T-helper 2 cell treated with Interferon-gamma antibody and Interleukin-4, amounts not matched to agents 5 μg/mL and 100 μg/mL, for 36 hours (primary cell): ENCODE results near the gene NUDCD3.
"Not testable (repeated sequence)": the region's sequence is repeated elsewhere in the genome, so short reads cannot be mapped to it uniquely, and the experiment has no call there.

Experiments
- DNase-seq: peaks from one replicate; pipeline ENCODE4 v3.0.0; 2021; ENCODE audit warnings: low spot score
- H3K27ac Mint-ChIP-seq: one replicate; pipeline ENCODE4 v1.8.0; 2021; ENCODE audit warnings: mild to moderate bottlenecking, mixed read lengths
- H3K27me3 Mint-ChIP-seq: one replicate; pipeline ENCODE4 v1.8.0; 2021; ENCODE audit warnings: low read depth, mixed read lengths
- H3K36me3 Mint-ChIP-seq: one replicate; pipeline ENCODE4 v1.8.0; 2021; ENCODE audit warnings: low read depth, mixed read lengths
- H3K4me1 Mint-ChIP-seq: one replicate; pipeline ENCODE4 v1.8.0; 2021; ENCODE audit warnings: low read depth, mixed read lengths
- H3K4me3 Mint-ChIP-seq: one replicate; pipeline ENCODE4 v1.8.0; 2022; ENCODE audit warnings: mild to moderate bottlenecking, moderate library complexity, mixed read lengths
- H3K9me3 Mint-ChIP-seq: one replicate; pipeline ENCODE4 v1.8.0; 2021; ENCODE audit warnings: mixed read lengths

The NUDCD3 gene

GRCh38 chr7:44438816-44439215, 51.6 kb downstream of the NUDCD3 start:
- DNase-seq = no peak
- Mint-ChIP-seq H3K27ac (no peak overlapping the region), H3K27me3 (no peaks in the 10 kb centered on the region), H3K36me3 (peaks cover 17% of the 10 kb centered on the region), H3K4me1 (peaks cover 26% of the 10 kb centered on the region), H3K9me3 (no peaks in the 10 kb centered on the region), H3K4me3 (no peak overlapping the region)

DNA sequence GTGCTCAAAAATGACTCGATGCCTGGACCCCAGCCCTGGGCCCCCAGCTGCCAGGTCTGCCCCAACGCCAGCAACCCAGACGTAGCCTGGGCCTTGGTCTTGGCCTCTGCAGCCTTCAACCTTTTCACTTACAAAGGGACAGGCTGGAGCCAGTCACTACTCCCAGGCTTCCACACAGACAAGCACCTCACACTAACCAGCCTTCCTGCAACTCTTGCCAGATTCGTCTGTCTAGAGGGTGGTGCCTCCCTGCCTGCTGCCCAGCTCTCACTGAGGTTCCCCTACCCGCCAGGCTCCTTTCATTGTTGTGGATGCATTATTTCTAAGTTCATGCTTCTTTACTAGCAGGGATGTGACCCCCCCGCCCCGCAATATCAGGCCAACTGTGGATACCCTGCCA, 56.3 kb downstream of the NUDCD3 start:
- Mint-ChIP-seq H3K27ac (no peak overlapping the region), H3K4me3 (no peak overlapping the region), H3K9me3 (no peaks in the 10 kb centered on the region), H3K36me3 (peaks cover 17% of the 10 kb centered on the region), H3K4me1 (peaks cover 26% of the 10 kb centered on the region), H3K27me3 (no peaks in the 10 kb centered on the region)
- DNase-seq = no peak

DNA sequence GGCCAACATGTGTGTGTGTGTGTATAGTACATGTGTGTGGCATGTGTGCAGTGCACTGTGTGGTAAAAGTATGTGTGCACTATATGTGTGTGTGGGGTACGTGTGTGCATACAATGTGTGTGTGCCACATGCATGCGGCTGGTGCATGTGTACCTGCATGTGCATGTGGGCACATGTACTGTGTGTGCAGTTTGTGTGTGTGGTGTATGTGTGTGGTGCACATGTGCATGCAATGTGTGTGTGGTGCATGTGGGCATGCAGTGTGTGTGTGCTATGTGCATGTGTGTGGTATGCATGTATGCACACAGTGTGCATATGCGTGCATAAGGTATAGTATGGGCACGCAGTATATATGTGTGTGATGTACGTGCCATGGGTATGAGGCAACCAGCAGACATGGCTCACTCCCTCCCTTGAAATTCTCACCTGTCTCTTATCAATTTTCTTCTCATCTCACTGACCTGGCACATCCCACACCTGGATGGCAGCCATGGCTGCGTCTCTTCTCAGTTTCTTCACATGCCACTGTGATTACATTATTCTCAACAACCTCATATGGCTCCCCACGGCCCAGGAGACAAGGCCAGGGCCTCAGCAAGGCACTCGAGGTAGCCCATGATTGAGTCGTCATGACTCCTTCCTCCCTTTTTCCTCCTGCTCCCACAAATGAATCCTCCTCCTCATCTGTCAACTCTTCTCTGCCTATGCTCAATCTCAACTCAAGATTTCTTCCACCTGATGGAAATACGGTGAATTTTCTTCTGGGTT, 57.0 kb downstream of the NUDCD3 start:
- Mint-ChIP-seq H3K27me3 (no peaks in the 10 kb centered on the region), H3K9me3 (no peaks in the 10 kb centered on the region), H3K36me3 (peaks cover 14% of the 10 kb centered on the region), H3K4me3 (no peak overlapping the region), H3K4me1 (peaks cover 27% of the 10 kb centered on the region), H3K27ac (no peak overlapping the region)
- DNase-seq = no peak

DNA sequence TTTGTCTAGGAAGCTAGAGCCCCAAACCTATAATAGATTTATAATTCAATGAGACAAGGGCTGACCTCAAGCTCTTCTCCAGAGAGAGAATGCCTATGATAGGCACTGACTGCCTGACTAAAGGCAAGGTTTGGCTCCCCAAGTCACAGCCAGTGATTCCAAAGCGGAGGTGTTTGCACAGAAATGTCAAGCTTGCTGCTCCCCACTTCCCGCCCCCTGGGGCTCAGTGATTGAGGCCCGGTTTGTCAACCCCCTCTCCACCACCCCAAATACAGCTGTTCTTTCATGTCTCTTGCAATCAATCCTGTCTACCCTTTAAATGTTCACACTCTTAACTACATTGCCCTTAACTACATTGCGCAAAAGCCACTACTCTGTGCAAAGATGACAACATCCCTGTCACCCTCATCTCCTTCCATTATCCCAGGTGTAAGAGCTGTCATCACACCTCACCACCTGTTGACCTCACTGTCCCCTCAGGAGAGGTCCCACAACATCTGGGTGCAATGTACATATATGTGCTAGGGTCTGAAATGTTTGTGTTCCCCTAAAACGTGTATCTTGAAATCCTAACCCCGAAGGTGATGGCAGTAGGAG, 58.0 kb downstream of the NUDCD3 start:
- Mint-ChIP-seq H3K27me3 (no peaks in the 10 kb centered on the region), H3K9me3 (no peaks in the 10 kb centered on the region), H3K27ac (no peak overlapping the region), H3K4me1 (peaks cover 27% of the 10 kb centered on the region), H3K4me3 (no peak overlapping the region), H3K36me3 (peaks cover 13% of the 10 kb centered on the region)
- DNase-seq = no peak

GRCh38 chr7:44431091-44431608, 59.3 kb downstream of the NUDCD3 start:
- peaks cover 20% of the 10 kb centered on the region for H3K4me1 Mint-ChIP-seq
- DNase-seq = no peak
- H3K36me3 Mint-ChIP-seq = peaks cover 18% of the 10 kb centered on the region
- no peak overlapping the region for H3K4me3 Mint-ChIP-seq
- no peaks in the 10 kb centered on the region for H3K27me3 Mint-ChIP-seq
- H3K27ac Mint-ChIP-seq = no peak overlapping the region
- H3K9me3 Mint-ChIP-seq = no peaks in the 10 kb centered on the region

DNA sequence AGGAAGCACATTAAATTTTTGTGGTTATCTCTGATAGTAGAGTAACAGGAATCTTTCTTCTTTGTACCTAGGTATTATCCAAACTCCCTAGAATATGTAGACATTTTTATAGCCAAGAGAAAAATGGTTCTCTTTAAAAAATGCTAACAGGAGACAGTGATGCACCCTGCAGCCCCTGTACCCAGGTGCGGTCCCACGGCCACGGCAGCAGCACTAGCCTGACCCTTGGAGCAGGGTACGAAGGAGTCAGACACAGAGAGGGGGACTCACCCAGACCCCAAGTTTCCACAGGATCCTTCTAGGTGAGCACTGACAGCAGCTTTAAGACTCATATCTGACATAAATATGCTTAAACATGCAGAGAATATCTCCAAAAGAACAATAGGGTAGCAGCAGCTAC, 60.4 kb downstream of the NUDCD3 start:
- Mint-ChIP-seq H3K36me3 (peaks cover 27% of the 10 kb centered on the region), H3K27me3 (no peaks in the 10 kb centered on the region), H3K4me1 (peaks cover 13% of the 10 kb centered on the region), H3K27ac (peak overlapping the region; percentile 29), H3K9me3 (no peaks in the 10 kb centered on the region), H3K4me3 (no peak overlapping the region)
- no peak for DNase-seq

GRCh38 chr7:44424762-44425161, 65.7 kb downstream of the NUDCD3 start:
- not testable (repeated sequence) for H3K27me3 Mint-ChIP-seq, DNase-seq, H3K9me3 Mint-ChIP-seq, H3K27ac Mint-ChIP-seq, H3K4me1 Mint-ChIP-seq, H3K4me3 Mint-ChIP-seq
- H3K36me3 Mint-ChIP-seq = peaks cover 54% of the 10 kb centered on the region

DNA sequence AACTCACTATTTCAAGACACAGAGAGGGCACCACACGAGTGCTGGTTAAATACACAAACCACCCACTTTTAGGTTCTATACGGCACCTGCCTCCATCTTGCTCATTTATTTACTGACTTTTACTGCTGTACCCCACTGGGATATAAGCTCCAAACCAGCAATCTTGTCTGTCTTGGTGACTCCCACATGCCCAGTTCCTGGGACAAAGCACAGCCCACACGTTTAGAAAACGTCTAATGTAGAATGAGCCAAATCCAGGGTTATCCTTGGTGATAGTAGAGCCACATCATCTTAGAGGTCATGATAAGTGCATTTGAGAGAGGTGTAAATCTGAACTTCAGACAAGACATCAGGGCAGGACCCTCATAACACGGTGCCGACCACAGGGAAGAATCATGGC, 73.5 kb downstream of the NUDCD3 start:
- Mint-ChIP-seq H3K36me3 (peaks cover 29% of the 10 kb centered on the region), H3K27ac (no peak overlapping the region), H3K4me3 (no peak overlapping the region), H3K27me3 (no peaks in the 10 kb centered on the region), H3K4me1 (peaks cover 11% of the 10 kb centered on the region), H3K9me3 (peaks cover 4% of the 10 kb centered on the region)
- no peak for DNase-seq

DNA sequence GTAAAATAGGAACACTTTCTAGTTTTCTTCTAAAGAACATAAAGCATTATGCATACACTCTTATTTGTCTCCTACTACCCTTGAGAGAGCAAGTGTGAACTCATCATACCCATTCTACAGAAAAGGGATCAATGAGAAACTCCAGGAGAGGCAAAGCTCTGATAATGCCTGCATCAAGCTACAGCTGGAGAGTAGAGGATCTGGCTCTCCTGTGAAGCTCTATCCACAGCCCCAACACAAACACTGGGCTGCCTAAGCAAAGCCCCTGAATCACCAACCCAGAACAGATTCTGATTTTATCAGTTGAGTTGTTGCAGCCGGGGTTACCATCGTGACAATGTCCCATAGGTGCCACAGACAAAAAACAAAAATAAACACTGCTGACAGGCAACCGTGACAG, 74.9 kb downstream of the NUDCD3 start:
- peaks cover 32% of the 10 kb centered on the region for H3K36me3 Mint-ChIP-seq

DNA sequence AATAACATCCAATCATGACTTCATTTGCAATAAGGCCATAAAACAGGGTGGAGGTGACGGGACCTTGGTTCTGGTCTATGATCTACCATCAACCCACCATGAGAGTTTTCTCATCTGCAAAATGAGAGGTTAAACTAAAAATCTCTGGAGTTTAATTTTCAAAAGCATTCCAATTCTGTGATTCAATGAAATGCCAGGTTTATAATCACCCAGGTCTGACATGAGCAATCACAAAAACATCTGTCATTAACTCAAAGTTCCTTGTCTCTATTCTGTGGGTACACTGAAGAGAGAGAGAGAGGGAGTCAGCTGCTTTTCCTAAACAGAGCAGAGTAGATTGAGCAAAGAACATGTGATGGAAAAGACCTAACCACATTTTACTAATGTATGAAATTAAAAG, 75.4 kb downstream of the NUDCD3 start:
- H3K4me3 Mint-ChIP-seq = no peak overlapping the region
- H3K27ac Mint-ChIP-seq = no peak overlapping the region
- H3K27me3 Mint-ChIP-seq = no peaks in the 10 kb centered on the region
- H3K9me3 Mint-ChIP-seq = peaks cover 14% of the 10 kb centered on the region
- H3K36me3 Mint-ChIP-seq = peaks cover 29% of the 10 kb centered on the region
- peaks cover 11% of the 10 kb centered on the region for H3K4me1 Mint-ChIP-seq
- no peak for DNase-seq

More for the DNA sequence above, 74.9 kb downstream of the NUDCD3 start:
- DNase-seq = no peak
- Mint-ChIP-seq H3K4me3 (no peak overlapping the region), H3K4me1 (peaks cover 11% of the 10 kb centered on the region), H3K27ac (peak overlapping the region; percentile 23), H3K9me3 (peaks cover 14% of the 10 kb centered on the region), H3K27me3 (no peaks in the 10 kb centered on the region)

GRCh38 chr7:44411306-44411705, 79.2 kb downstream of the NUDCD3 start:
- H3K9me3 Mint-ChIP-seq = peaks cover 14% of the 10 kb centered on the region
- H3K27ac Mint-ChIP-seq = no peak overlapping the region
- no peaks in the 10 kb centered on the region for H3K27me3 Mint-ChIP-seq
- H3K4me3 Mint-ChIP-seq = no peak overlapping the region
- peaks cover 33% of the 10 kb centered on the region for H3K36me3 Mint-ChIP-seq
- peaks cover 12% of the 10 kb centered on the region for H3K4me1 Mint-ChIP-seq
- no peak for DNase-seq

DNA sequence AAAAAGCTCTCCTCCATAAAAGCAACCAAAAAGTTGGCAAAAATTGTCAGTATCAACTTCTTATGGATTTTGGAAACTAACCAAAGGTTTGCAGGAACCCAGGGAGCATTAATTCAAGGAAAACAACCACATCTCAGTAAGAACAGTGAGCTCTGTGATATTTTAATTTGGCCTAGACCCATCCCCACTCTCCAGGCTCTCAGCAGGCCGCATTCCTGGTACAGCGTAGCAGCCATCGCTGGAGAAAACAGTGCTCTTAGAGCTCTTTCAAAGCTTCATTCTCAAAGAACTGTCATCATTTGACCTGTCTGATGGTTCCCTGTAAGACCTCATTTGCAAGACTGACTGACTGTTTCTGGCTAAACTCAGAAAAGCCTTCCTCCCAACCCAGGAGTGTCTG, 81.9 kb downstream of the NUDCD3 start:
- H3K4me1 Mint-ChIP-seq = peaks cover 1% of the 10 kb centered on the region
- no peak for DNase-seq
- no peaks in the 10 kb centered on the region for H3K27me3 Mint-ChIP-seq
- H3K9me3 Mint-ChIP-seq = peaks cover 14% of the 10 kb centered on the region
- H3K36me3 Mint-ChIP-seq = peaks cover 36% of the 10 kb centered on the region
- H3K27ac Mint-ChIP-seq = no peak overlapping the region
- H3K4me3 Mint-ChIP-seq = no peak overlapping the region

GRCh38 chr7:44403775-44404174, 86.7 kb downstream of the NUDCD3 start:
- Mint-ChIP-seq H3K27ac (no peak overlapping the region), H3K27me3 (no peaks in the 10 kb centered on the region), H3K36me3 (peaks cover 10% of the 10 kb centered on the region), H3K4me1 (no peaks in the 10 kb centered on the region), H3K4me3 (no peak overlapping the region), H3K9me3 (no peaks in the 10 kb centered on the region)
- DNase-seq = no peak

DNA sequence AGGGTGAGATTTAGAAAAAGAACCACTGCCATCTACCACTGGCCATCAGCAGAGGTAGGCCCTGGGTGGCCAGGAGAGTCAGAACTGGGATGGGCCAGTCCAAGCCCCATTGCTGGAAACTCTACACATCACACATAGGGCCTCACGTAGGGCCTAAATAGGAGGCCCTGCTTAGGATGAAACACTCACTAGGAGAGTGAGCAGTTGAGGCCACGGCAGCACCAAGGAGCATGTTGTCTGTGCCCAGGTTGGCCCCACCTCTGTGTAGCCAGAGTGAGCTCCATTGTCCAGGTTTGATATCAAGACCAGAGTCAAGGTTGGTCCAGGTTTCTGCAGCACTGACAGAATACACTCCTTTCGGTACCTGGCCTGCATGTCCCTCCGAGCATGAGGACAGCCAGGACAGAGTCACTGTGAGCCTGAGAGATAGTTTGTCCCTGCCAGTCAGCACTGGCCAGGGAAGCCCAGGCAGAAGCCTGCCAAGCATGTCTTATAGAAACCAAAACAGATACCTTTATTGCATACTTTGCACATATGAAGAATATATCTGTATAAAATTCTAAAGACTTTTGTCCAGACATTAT, 87.2 kb downstream of the NUDCD3 start:
- Mint-ChIP-seq H3K4me1 (no peaks in the 10 kb centered on the region), H3K27me3 (no peaks in the 10 kb centered on the region), H3K4me3 (no peak overlapping the region)

More for the DNA sequence above, 87.2 kb downstream of the NUDCD3 start:
- no peak for DNase-seq
- Mint-ChIP-seq H3K27ac (no peak overlapping the region), H3K36me3 (peaks cover 10% of the 10 kb centered on the region), H3K9me3 (no peaks in the 10 kb centered on the region)
